Suppressor macrophage treated with lipopolysaccharide for 1 hour (primary cell): ENCODE data around the gene HPN.
"Not testable (repeated sequence)": the region's sequence is repeated elsewhere in the genome, so short reads cannot be mapped to it uniquely, and the experiment has no call there.

ENCODE experiments used
- DNase-seq, 3 donors: peaks; one replicate each; pipeline ENCODE4 v3.0.0-alpha.2; 2020 to 2022

The HPN gene

GRCh38 chr19:35044317-35045117 lies 3.0 kb downstream of the HPN start:
- peak; percentile 64 to 66 (median 64) for DNase-seq

GRCh38 chr19:35045667-35046300 lies 4.3 kb downstream of the HPN start:
- peak; percentile 76 to 80 (median 78) for DNase-seq

GRCh38 chr19:35046461-35046860 lies 4.9 kb downstream of the HPN start:
- DNase-seq: no peak

GRCh38 chr19:35048911-35049411 lies 7.4 kb downstream of the HPN start:
- no peak for DNase-seq

GRCh38 chr19:35049456-35049855 lies 7.9 kb downstream of the HPN start:
- no peak for DNase-seq

GRCh38 chr19:35050662-35051061 lies 9.1 kb downstream of the HPN start:
- not testable (repeated sequence) for DNase-seq

- not testable (repeated sequence) for DNase-seq
Measured at GRCh38 chr19:35051268-35051667, 9.7 kb downstream of the HPN start.

GRCh38 chr19:35051796-35052195 lies 10.3 kb downstream of the HPN start:
- DNase-seq: no peak

- DNase-seq: no peak
Measured at GRCh38 chr19:35052599-35053190, 11.2 kb downstream of the HPN start.

- DNase-seq: no peak
Measured at GRCh38 chr19:35053667-35054293, 12.3 kb downstream of the HPN start.

- DNase-seq: no peak
Measured at GRCh38 chr19:35054626-35055025, 13.1 kb downstream of the HPN start.

- DNase-seq: no peak
Measured at GRCh38 chr19:35055715-35056179, 14.2 kb downstream of the HPN start.

GRCh38 chr19:35056513-35057063 lies 15.1 kb downstream of the HPN start:
- DNase-seq: no peak

- DNase-seq: no peak
Measured at GRCh38 chr19:35058370-35058769, 16.8 kb downstream of the HPN start.

- no peak for DNase-seq
Measured at GRCh38 chr19:35059006-35059798, 17.7 kb downstream of the HPN start.

GRCh38 chr19:35059799-35060091 lies 18.2 kb downstream of the HPN start:
- DNase-seq: no peak

GRCh38 chr19:35060160-35060855 lies 18.8 kb downstream of the HPN start:
- no peak for DNase-seq

GRCh38 chr19:35061583-35062373 lies 20.3 kb downstream of the HPN start:
- no peak for DNase-seq

GRCh38 chr19:35062942-35063341 lies 21.4 kb downstream of the HPN start:
- no peak for DNase-seq

- DNase-seq: peak; percentile 33 to 51 (median 51)
Measured at GRCh38 chr19:35063940-35064818, 22.7 kb downstream of the HPN start.
